ENCODE results near the gene PIK3R1. TPM values are rescaled to one million over a fixed set of nuclear protein-coding genes. Genes with fewer than 3 reads are reported as not detected.

PIK3R1 gene
- total RNA-seq, 2 experiments from 2014 or later = 75.6 to 97.0 TPM

DNA sequence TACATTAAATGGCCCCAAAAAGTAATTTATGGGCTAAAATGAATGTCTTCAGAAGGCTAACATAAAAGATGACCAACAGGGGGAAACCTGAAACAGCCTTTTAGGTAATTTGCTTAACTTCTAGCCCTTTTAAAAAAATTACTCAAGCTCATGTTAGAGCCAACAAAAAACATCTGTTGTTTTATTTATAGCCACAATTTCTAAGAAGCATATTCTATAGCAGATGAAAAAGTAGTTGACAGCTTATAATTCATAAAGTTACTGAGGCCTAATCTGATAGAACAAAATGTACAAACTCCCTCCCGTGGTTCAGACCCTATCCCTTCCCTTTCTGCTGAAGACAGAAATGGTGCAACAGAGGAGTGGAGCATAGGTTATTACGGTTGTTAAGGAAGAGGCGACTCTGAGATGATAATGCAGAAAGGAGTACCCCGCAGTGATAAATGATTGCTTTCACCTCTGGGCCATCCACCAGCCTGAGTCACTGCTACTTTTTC is 46.1 kb downstream of the PIK3R1 start:
- Mint-ChIP-seq H3K27me3 (no peaks in the 10 kb centered on the region), H3K4me1 (peaks cover 65% of the 10 kb centered on the region), H3K9me3 (no peaks in the 10 kb centered on the region), H3K27ac (no peak overlapping the region), H3K4me3 (no peak overlapping the region), H3K36me3 (ENCODE audit: low read depth) (peaks cover 34% of the 10 kb centered on the region)
- CTCF ChIA-PET = interaction anchor here (1.4 kb wide), 1 partner anchor 10 kb away, joined by 4 read pairs; no protein-coding TSS in a partner anchor
- DNase-seq = no peak
- POLR2A ChIA-PET = interaction anchor here (0.6 kb wide), 1 partner anchor 47 kb away, joined by 3 read pairs; no protein-coding TSS in a partner anchor

DNA sequence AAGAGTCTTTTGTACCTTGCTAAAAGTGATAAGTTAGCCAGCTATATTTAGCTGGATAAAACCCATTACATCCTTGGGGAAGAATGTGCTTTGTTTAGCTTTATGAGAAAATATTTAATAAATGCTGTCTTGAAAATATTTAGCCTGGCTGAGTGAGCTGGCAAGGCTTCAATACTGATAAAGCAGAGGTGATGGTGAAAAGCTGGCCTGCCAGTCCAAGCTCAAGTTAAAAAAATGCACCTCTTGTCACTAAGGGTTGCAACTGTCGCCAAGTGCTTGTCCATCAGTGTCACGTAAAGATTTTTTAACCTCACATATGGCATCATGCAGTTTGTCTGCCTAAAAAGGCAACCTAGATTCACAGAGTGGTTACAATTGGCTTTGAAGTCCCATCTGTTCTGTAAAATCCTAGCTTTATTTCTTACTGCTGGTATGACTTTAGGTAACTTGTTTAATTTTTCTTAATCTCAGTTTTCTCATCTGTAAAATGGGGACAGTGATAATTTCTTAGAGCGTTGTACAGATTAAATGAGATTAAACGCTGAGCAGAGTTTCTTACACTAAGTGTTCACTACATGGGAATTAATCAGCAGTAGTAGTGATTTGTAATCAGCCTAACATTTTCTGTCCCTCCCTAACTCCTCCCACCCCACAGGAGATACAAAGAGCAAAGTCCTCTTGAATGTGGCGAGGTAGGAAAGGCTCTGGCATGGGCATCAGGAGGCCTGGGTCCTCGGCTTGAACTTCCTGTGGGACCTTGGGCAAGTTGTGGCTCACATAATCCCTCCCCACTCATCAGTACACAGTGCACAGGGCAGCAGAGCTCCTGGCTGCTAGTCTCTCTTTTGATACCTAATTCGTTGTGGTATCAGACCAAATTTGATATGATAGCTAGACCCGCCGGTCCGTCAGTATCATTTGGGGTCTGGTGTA is 48.7 kb downstream of the PIK3R1 start:
- no peak overlapping the region for H3K4me3 Mint-ChIP-seq

DNA sequence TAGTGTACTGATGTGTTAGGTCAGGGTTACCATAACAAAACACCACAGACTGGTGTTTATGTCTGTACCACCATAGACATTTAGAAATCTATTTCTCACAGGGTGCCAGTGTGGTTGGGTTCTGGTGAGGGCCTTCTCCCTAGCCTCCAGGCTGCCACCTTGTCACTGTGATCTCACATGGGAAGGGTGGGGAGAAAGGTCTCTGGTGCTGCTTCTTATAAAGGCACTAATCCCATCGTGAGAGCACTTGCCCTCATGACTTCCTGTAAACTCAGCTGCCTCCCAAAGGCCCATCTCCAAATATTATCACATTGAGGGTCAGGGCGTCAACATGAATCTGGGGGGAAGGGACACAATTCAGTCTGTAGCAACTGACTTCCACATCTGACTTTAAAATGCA is 49.8 kb downstream of the PIK3R1 start:
- no peaks in the 10 kb centered on the region for H3K27me3 Mint-ChIP-seq
- H3K27ac Mint-ChIP-seq = no peak overlapping the region
- no peaks in the 10 kb centered on the region for H3K9me3 Mint-ChIP-seq
- ChIA-PET POLR2A (no interaction called here), CTCF (no interaction called here)
- peaks cover 66% of the 10 kb centered on the region for H3K4me1 Mint-ChIP-seq
- peaks cover 22% of the 10 kb centered on the region for H3K36me3 Mint-ChIP-seq (ENCODE audit: low read depth)
- DNase-seq = no peak
- H3K4me3 Mint-ChIP-seq = no peak overlapping the region

More for the DNA sequence above, 48.7 kb downstream of the PIK3R1 start:
- peaks cover 65% of the 10 kb centered on the region for H3K4me1 Mint-ChIP-seq
- H3K36me3 Mint-ChIP-seq (ENCODE audit: low read depth) = peaks cover 22% of the 10 kb centered on the region
- no peak for DNase-seq
- ChIA-PET CTCF (interaction anchor here (1.1 to 1.3 kb wide), 2 partner anchors 26 to 48 kb away, joined by 3 read pairs; no protein-coding TSS in a partner anchor), POLR2A (no interaction called here)
- no peaks in the 10 kb centered on the region for H3K9me3 Mint-ChIP-seq
- H3K27me3 Mint-ChIP-seq = no peaks in the 10 kb centered on the region
- no peak overlapping the region for H3K27ac Mint-ChIP-seq

DNA sequence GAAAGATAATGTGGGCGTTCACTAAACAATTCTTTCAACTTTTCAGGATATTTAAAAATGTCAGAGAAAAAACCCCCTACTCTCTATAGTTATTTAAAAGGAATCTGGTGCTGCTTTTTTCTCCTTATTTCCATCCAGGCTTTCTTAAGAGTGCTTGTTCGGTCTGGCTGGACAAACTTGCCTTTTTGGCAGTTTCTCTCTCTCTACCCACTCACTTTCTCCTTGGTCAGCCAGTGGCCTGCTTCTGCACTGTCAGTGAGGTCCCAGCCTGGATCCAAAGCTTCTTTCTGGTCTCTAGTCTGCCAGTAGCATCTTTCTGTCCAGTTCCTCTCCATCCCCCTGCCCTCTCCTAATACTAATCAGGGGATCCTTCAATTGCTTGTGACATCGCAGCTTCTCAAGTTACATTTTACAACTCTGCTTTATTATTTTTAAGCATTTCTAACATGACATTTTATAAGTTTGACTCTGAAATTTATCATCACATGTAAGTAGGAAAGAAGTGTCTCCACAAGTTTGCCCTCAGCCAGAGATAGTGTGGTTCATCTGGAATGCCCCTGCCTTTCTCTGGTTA is 50.4 kb downstream of the PIK3R1 start:
- ChIA-PET CTCF (interaction anchor here (1.4 kb wide), 1 partner anchor 11 kb away, joined by 3 read pairs; no protein-coding TSS in a partner anchor), POLR2A (no interaction called here)
- H3K9me3 Mint-ChIP-seq = no peaks in the 10 kb centered on the region
- H3K27me3 Mint-ChIP-seq = no peaks in the 10 kb centered on the region
- DNase-seq = no peak
- H3K36me3 Mint-ChIP-seq (ENCODE audit: low read depth) = peaks cover 22% of the 10 kb centered on the region
- peak overlapping the region; percentile 71 for H3K27ac Mint-ChIP-seq
- H3K4me3 Mint-ChIP-seq = no peak overlapping the region
- peaks cover 65% of the 10 kb centered on the region for H3K4me1 Mint-ChIP-seq

DNA sequence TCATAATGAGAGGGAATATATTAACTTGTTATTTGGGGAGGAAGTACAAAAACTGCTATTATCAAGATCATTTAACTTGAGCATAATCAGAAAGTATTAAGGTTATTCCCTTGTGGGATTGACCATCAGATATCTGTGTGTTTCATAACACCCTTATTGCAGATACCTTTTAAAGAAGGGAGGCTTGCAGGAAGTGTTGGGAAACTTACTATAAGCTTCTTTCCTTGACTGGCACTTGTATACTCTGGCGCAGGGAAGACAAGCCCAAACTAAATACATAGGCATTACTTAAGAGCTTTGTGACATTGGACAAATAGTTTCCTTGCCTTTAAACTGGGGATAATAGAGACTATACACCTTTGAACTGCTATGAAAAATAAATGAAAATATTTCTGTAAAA is 50.9 kb downstream of the PIK3R1 start:
- H3K27ac Mint-ChIP-seq = peak overlapping the region; percentile 71
- ChIA-PET POLR2A (no interaction called here), CTCF (interaction anchor here (1.1 to 1.4 kb wide), 2 partner anchors 11 to 14 kb away, joined by 3 to 4 read pairs; no protein-coding TSS in a partner anchor)
- H3K4me1 Mint-ChIP-seq = peaks cover 70% of the 10 kb centered on the region
- no peak overlapping the region for H3K4me3 Mint-ChIP-seq
- DNase-seq = no peak
- H3K9me3 Mint-ChIP-seq = no peaks in the 10 kb centered on the region
- no peaks in the 10 kb centered on the region for H3K27me3 Mint-ChIP-seq
- peaks cover 22% of the 10 kb centered on the region for H3K36me3 Mint-ChIP-seq (ENCODE audit: low read depth)

DNA sequence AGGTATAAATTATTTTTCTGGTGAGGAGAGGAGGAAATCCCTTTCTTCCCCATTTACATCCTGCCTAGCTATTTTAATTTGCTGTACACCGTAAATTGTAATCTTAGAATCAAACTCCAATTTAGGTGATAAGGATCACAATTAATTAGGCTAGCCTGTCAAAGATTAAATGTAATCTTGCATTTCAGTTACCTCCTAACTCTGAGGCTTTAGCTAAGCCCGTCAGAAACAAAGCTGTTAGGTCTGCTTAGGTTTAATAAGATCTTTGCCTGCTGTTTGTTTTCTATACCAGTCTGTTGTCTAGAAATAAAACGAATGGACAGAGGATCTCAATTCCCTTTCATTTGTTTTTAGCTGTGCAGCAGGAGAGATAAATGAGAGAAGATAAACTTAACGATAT is 51.5 kb downstream of the PIK3R1 start:
- H3K4me1 Mint-ChIP-seq = peaks cover 72% of the 10 kb centered on the region
- H3K4me3 Mint-ChIP-seq = no peak overlapping the region
- ChIA-PET CTCF (interaction anchor here (1.1 to 2.0 kb wide), 3 partner anchors 12 to 14 kb away, joined by 3 to 7 read pairs (median 4); no protein-coding TSS in a partner anchor), POLR2A (no interaction called here)
- H3K9me3 Mint-ChIP-seq = no peaks in the 10 kb centered on the region
- peaks cover 22% of the 10 kb centered on the region for H3K36me3 Mint-ChIP-seq (ENCODE audit: low read depth)
- H3K27ac Mint-ChIP-seq = no peak overlapping the region
- DNase-seq = no peak
- no peaks in the 10 kb centered on the region for H3K27me3 Mint-ChIP-seq

DNA sequence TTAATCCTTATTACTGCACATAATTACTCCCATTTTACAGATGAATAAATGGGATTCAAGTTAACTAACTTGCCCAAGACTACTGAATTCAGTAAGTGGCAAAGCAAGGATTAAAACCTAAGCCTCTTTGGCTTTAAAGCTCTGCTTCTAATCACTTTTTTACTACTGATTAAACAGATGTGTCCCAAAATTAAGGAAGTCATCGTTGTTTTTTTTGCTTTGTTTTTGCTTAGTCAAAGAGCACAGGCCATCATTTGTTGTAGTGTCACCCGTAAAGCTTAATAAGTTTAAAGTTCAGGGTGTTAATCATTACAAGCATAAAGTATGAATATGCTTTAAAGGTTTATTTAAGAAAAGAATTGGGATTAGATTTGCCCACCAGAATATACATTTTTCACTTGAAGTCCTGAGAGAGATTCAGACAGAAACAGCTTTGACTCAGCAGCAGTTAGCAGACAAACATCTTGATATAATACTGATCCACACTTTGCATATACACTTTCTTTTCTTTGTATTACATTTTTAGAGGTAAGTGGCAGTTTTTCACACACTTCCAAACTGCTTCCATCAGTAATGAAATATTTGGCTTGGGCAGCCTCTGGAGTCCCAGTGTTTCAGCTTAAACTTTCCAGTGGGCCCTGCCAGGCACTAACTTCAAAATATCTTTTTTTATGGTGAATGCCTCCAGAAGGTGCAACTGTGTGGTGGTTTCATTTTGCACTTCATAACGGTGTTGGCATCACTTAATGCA is 52.7 kb downstream of the PIK3R1 start:
- ChIA-PET CTCF (interaction anchor here (0.5 to 2.0 kb wide), 3 partner anchors 16 to 856 kb away, joined by 3 to 7 read pairs (median 4); no protein-coding TSS in a partner anchor), POLR2A (interaction anchor here (0.6 kb wide), 1 partner anchor 15 kb away, joined by 5 read pairs; no protein-coding TSS in a partner anchor)
- Mint-ChIP-seq H3K4me3 (no peak overlapping the region), H3K36me3 (ENCODE audit: low read depth) (peaks cover 24% of the 10 kb centered on the region), H3K27me3 (no peaks in the 10 kb centered on the region), H3K9me3 (no peaks in the 10 kb centered on the region), H3K27ac (peak overlapping the region; percentile 19), H3K4me1 (peaks cover 76% of the 10 kb centered on the region)
- DNase-seq = no peak

DNA sequence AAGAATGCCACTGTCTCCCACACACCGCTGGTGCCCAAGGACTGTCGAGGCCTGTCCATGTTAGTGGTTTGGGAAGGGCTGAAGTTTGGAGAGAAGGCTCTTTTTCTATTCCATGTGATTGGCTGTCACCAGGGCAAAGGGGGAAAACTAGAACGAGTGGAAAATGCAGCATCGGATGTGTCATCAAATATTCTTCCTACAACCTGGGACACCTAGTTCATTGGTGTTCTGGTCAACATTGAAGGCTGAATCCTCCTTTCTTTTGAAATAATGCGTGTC is 53.2 kb downstream of the PIK3R1 start:
- H3K4me3 Mint-ChIP-seq = no peak overlapping the region

DNA sequence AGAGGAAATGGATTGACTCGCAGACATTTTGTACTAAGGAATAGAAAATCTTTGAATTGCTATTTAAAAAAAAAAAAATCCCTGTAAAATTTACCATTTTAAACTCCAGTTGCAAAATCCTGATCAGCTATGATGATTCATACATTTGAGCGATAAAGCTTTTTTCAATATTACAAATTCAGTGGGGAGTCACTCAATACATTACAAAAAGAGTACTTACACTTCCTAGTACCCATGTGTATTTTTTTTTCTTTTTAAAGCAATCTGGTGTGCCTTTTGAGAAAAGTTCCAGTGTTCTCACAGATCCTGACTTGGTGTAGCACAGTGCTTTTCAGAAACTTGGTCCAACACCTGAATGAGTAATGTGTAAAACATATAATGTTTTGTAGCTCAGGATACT is 54.3 kb downstream of the PIK3R1 start:
- H3K27ac Mint-ChIP-seq = no peak overlapping the region
- H3K4me3 Mint-ChIP-seq = no peak overlapping the region
- DNase-seq = no peak
- H3K4me1 Mint-ChIP-seq = peaks cover 84% of the 10 kb centered on the region
- H3K27me3 Mint-ChIP-seq = no peaks in the 10 kb centered on the region
- H3K36me3 Mint-ChIP-seq (ENCODE audit: low read depth) = peaks cover 30% of the 10 kb centered on the region
- no peaks in the 10 kb centered on the region for H3K9me3 Mint-ChIP-seq
- ChIA-PET CTCF (interaction anchor here (0.6 to 2.0 kb wide), 3 partner anchors 17 to 150 kb away, joined by 3 to 4 read pairs (median 4); no protein-coding TSS in a partner anchor), POLR2A (interaction anchor here (0.7 kb wide), 1 partner anchor 54 kb away, joined by 4 read pairs; no protein-coding TSS in a partner anchor)

More for the DNA sequence above, 53.2 kb downstream of the PIK3R1 start:
- H3K36me3 Mint-ChIP-seq (ENCODE audit: low read depth) = peaks cover 26% of the 10 kb centered on the region
- POLR2A ChIA-PET = no interaction called here
- no peak for DNase-seq
- no peaks in the 10 kb centered on the region for H3K27me3 Mint-ChIP-seq
- no peaks in the 10 kb centered on the region for H3K9me3 Mint-ChIP-seq
- CTCF ChIA-PET = interaction anchor here (2.0 kb wide), 2 partner anchors 16 to 18 kb away, joined by 4 to 7 read pairs; no protein-coding TSS in a partner anchor
- peaks cover 81% of the 10 kb centered on the region for H3K4me1 Mint-ChIP-seq
- H3K27ac Mint-ChIP-seq = no peak overlapping the region

DNA sequence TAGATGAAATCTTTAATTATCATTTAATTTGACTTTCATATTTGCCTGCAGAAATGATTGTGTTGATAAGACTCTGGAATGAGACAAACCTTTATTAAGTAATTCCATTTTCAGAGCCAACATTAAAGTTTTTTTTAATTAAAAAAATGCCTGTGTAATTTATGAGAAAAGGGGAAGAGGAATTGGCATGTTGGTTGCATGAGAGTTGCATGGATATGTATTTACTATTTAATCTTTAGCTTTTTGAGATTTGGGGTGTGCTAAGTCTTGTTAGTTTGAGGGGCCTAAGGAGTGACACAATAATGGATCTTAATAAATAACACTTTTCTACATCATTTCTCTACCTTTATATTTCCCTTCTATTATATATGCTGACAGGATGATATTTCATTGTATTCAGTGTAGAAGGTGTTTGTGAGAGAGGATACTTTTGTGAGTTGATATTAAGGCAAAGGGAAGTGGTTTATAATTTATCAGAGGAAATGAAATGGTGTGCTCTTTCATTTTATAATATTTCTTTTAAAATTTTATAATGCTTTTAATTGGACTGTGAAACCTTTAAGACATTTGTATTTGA is 54.9 kb downstream of the PIK3R1 start:
- ChIA-PET POLR2A (interaction anchor here (0.7 kb wide), 1 partner anchor 54 kb away, joined by 4 read pairs; no protein-coding TSS in a partner anchor), CTCF (interaction anchor here (0.6 to 2.0 kb wide), 4 partner anchors 10 to 149 kb away, joined by 3 to 12 read pairs (median 6); no protein-coding TSS in a partner anchor)
- peaks cover 29% of the 10 kb centered on the region for H3K36me3 Mint-ChIP-seq (ENCODE audit: low read depth)
- H3K27me3 Mint-ChIP-seq = no peaks in the 10 kb centered on the region
- no peak overlapping the region for H3K4me3 Mint-ChIP-seq
- H3K9me3 Mint-ChIP-seq = no peaks in the 10 kb centered on the region
- no peak overlapping the region for H3K27ac Mint-ChIP-seq
- DNase-seq = no peak
- peaks cover 84% of the 10 kb centered on the region for H3K4me1 Mint-ChIP-seq

DNA sequence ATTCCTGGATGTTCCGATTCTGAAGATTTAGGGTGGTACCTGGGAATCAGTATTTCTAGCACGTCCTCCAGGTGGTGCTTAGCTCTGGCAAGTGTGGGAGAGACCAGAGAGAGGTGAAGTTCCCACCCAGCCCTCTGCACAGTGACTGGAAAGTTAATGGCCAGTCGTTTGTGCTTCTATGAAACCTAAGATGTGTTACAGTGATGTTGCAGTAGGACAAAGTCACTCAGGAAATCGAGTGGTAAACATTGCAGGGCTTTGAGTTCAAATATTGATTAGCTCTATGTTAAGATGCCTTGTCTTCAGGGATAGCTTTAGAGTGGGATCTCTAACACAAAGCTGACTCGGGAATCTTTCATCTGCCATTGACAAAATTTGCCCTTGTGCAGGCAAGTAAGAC is 55.6 kb downstream of the PIK3R1 start:
- H3K4me1 Mint-ChIP-seq = peaks cover 83% of the 10 kb centered on the region
- DNase-seq = no peak
- H3K27ac Mint-ChIP-seq = no peak overlapping the region
- peaks cover 28% of the 10 kb centered on the region for H3K36me3 Mint-ChIP-seq (ENCODE audit: low read depth)
- H3K9me3 Mint-ChIP-seq = no peaks in the 10 kb centered on the region
- H3K27me3 Mint-ChIP-seq = no peaks in the 10 kb centered on the region
- ChIA-PET POLR2A (no interaction called here), CTCF (interaction anchor here (1.9 to 2.0 kb wide), 3 partner anchors 9 to 15 kb away, joined by 4 to 12 read pairs (median 7); no protein-coding TSS in a partner anchor)
- H3K4me3 Mint-ChIP-seq = no peak overlapping the region

DNA sequence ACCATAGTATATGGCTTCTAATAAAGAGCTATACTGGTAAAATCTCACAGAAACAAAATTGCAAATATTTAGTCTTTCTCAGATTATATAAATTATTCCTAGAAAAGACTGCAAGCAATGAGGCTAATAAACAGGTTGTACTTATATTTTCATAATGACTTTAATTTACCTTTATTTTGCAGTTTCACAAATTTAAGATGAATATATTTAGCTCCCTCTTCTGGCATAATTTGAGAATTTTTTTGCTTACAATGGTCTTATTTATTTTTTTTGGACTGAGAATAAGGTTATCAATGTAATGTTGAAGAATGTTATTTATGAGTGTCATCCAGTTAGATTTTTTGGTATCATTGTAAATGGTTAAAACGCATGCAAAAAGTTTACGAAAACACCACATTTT is 56.7 kb downstream of the PIK3R1 start:
- DNase-seq = no peak
- Mint-ChIP-seq H3K9me3 (no peaks in the 10 kb centered on the region), H3K27ac (no peak overlapping the region), H3K36me3 (ENCODE audit: low read depth) (peaks cover 38% of the 10 kb centered on the region), H3K4me1 (peaks cover 79% of the 10 kb centered on the region), H3K4me3 (no peak overlapping the region), H3K27me3 (no peaks in the 10 kb centered on the region)
- ChIA-PET POLR2A (no interaction called here), CTCF (interaction anchor here (0.6 to 2.0 kb wide), 9 partner anchors 8 to 252 kb away, joined by 3 to 12 read pairs (median 3); no protein-coding TSS in a partner anchor)
